K562 (cell line): ENCODE data around the gene POP7. TPM values are rescaled to one million over a fixed set of nuclear protein-coding genes. Genes with fewer than 3 reads are reported as not detected.

ENCODE experiments used
- ARID1B ChIP-seq: fragments of 450-650 bp; IDR thresholded peaks from 2 replicates; pipeline ENCODE4 v1.6.1; 2016; ENCODE audit warnings: antibody characterized with exemption, mild to moderate bottlenecking, inconsistent platforms
- MEF2D ChIP-seq: conservative IDR thresholded peaks from 2 replicates; pipeline ENCODE4 v1.6.1; 2016; ENCODE audit warnings: low read depth, missing genetic modification characterization, missing compliant biosample characterization
- MYNN ChIP-seq, 2 experiments: sonication (generic); formaldehyde crosslinking in 1 of 2; IDR thresholded peaks; 2 replicates each; pipeline versions ENCODE4 v1.5.0 to v1.6.1; 2016 to 2020; ENCODE audit warnings: antibody characterized with exemption in 1 of 2, missing genetic modification reagents in 1 of 2
- POLR2AphosphoS5 ChIP-seq: IDR thresholded peaks from 2 replicates; pipeline ENCODE4 v1.6.1; 2011; ENCODE audit warnings: mild to moderate bottlenecking, low read depth, low read length, moderate library complexity; ENCODE audit not compliant: control insufficient read depth, insufficient read depth
- SMAD4 ChIP-seq: fragments of 250-450 bp; sonication (Bioruptor Pico); conservative IDR thresholded peaks from 2 replicates; pipeline ENCODE4 v1.8.0; 2021; ENCODE audit warnings: inconsistent platforms, mild to moderate bottlenecking, moderate library complexity
- TEAD2 ChIP-seq: fragments of 450-650 bp; IDR thresholded peaks from 2 replicates; pipeline ENCODE4 v1.6.1; 2016; ENCODE audit warnings: missing genetic modification characterization, control low read depth, missing compliant biosample characterization
- ZNF24 ChIP-seq: fragments of 450-650 bp; IDR thresholded peaks from 2 replicates; pipeline ENCODE4 v1.6.1; 2016
- polyA plus RNA-seq, 8 experiments: library from polyadenylated mRNA; depleted of rRNA in 4 of 8; stranded (reverse) in 5 of 8; unstranded in 3 of 8; fragments of >200 nt; fragmentation: Nextera tagmentation in 2 of 8; fragmentation: Illumina TruSeq in 1 of 8; extraction: Ambion mirVana in 2 of 8; extraction: Trizol in 1 of 8; gene quantifications; 2 replicates each; pipeline versions ENCODE4 v1.2.1 to v1.2.3, GENCODE V29; 2011 to 2014; ENCODE audit warnings: inconsistent platforms in 1 of 8, missing spikeins in 1 of 8
- total RNA-seq, 7 experiments: library from RNA; depleted of rRNA in 6 of 7; stranded (reverse); fragments of >200 nt in 6 of 7; fragmentation: Illumina TruSeq in 2 of 7; extraction: Trizol in 2 of 7; gene quantifications; 2 replicates each; pipeline versions ENCODE4 v1.2.1 to v1.2.3, GENCODE V29; 2011 to 2021; ENCODE audit warnings: low replicate concordance in 1 of 7
- TF ChIP-seq, protein P1 (sequence below): sonication (generic); formaldehyde crosslinking; IDR thresholded peaks from 2 replicates; pipeline ENCODE4 v1.8.1; 2023; ENCODE audit warnings: mild to moderate bottlenecking, missing genetic modification reagents
- TF ChIP-seq, protein P2 (sequence below), 2 experiments: fragments of 450-650 bp; IDR thresholded peaks; 2 replicates each; pipeline ENCODE4 v1.6.1; 2018; ENCODE audit warnings: mild to moderate bottlenecking in 2 of 2, low read depth in 1 of 2; ENCODE audit not compliant: partially characterized antibody in 2 of 2
- TF ChIP-seq, protein P3 (sequence below), 2 experiments: fragments of 450-650 bp; formaldehyde crosslinking in 1 of 2; IDR thresholded peaks; 2 replicates each; pipeline versions ENCODE4 v1.4.0 to v1.6.1; 2014 to 2020; ENCODE audit warnings: mild to moderate bottlenecking in 2 of 2, borderline replicate concordance in 1 of 2, low read depth in 1 of 2
- TF ChIP-seq, protein P4 (sequence below): fragments of 250-450 bp; sonication (Bioruptor Pico); IDR thresholded peaks from 2 replicates; pipeline ENCODE4 v1.8.0; 2021; ENCODE audit warnings: moderate library complexity, mild to moderate bottlenecking, inconsistent platforms
- TF ChIP-seq, protein P5 (sequence below): sonication (generic); formaldehyde crosslinking; IDR thresholded peaks from 2 replicates; pipeline ENCODE4 v1.8.0; 2022; ENCODE audit warnings: mild to moderate bottlenecking, low read depth, missing genetic modification reagents

POP7 gene
- total and polyA plus RNA-seq, 9 of the 15 experiments (the other 6 are each of a cell fraction or from before 2014, with no cell fraction given): 11.5 to 163 (median 68.9) TPM

DNA sequence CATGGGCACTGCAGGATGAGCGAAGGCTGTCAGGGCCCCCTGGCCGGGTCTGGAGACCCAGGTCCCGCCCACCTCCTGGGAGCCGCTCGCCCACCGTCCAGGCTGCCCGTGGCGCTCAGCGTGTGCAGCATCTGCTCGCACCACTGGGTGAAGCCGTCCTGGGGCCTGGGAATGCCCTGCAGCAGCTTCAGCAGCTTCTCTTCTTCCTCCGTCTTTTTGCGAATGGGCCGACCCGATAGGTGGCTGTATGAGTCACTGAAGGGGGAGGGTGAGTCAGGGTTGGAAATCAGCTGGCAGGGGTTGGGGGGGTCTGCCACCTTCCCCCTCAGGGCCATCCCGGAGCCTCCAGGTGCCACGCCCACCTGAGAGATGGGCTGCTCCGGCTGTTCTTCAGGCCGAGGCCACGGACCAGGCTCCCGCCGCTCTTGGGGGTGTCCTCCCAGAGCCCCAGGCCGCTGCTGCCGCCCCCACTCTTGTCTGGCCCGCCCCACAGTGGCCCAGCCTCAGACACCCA lies 23.6 kb upstream of the POP7 start (continued):
- TF ChIP-seq MYNN (IDR thresholded peaks at IDR 0.05) (peak; percentile 34; the same call in 1 of the 2 replicates), MYNN (CRISPR knock-in tag; IDR thresholded peaks at IDR 0.05) (no peak), ZNF24 (no peak), ARID1B (peak; percentile 44), MEF2D (tag) (no peak), SMAD4 (CRISPR knock-in tag) (no peak), POLR2AphosphoS5 (peak; percentile 23; the same call in 1 of the 2 replicates), TEAD2 (no peak)
- TF ChIP-seq, protein P1, sequence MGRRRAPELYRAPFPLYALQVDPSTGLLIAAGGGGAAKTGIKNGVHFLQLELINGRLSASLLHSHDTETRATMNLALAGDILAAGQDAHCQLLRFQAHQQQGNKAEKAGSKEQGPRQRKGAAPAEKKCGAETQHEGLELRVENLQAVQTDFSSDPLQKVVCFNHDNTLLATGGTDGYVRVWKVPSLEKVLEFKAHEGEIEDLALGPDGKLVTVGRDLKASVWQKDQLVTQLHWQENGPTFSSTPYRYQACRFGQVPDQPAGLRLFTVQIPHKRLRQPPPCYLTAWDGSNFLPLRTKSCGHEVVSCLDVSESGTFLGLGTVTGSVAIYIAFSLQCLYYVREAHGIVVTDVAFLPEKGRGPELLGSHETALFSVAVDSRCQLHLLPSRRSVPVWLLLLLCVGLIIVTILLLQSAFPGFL (CRISPR knock-in tag): no peak
- TF ChIP-seq, protein P2, sequence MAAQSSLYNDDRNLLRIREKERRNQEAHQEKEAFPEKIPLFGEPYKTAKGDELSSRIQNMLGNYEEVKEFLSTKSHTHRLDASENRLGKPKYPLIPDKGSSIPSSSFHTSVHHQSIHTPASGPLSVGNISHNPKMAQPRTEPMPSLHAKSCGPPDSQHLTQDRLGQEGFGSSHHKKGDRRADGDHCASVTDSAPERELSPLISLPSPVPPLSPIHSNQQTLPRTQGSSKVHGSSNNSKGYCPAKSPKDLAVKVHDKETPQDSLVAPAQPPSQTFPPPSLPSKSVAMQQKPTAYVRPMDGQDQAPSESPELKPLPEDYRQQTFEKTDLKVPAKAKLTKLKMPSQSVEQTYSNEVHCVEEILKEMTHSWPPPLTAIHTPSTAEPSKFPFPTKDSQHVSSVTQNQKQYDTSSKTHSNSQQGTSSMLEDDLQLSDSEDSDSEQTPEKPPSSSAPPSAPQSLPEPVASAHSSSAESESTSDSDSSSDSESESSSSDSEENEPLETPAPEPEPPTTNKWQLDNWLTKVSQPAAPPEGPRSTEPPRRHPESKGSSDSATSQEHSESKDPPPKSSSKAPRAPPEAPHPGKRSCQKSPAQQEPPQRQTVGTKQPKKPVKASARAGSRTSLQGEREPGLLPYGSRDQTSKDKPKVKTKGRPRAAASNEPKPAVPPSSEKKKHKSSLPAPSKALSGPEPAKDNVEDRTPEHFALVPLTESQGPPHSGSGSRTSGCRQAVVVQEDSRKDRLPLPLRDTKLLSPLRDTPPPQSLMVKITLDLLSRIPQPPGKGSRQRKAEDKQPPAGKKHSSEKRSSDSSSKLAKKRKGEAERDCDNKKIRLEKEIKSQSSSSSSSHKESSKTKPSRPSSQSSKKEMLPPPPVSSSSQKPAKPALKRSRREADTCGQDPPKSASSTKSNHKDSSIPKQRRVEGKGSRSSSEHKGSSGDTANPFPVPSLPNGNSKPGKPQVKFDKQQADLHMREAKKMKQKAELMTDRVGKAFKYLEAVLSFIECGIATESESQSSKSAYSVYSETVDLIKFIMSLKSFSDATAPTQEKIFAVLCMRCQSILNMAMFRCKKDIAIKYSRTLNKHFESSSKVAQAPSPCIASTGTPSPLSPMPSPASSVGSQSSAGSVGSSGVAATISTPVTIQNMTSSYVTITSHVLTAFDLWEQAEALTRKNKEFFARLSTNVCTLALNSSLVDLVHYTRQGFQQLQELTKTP (IDR thresholded peaks at IDR 0.05; ENCODE audit: low read depth in 1 of 2, partially characterized antibody in 2 of 2): no peak
- TF ChIP-seq, protein P3, sequence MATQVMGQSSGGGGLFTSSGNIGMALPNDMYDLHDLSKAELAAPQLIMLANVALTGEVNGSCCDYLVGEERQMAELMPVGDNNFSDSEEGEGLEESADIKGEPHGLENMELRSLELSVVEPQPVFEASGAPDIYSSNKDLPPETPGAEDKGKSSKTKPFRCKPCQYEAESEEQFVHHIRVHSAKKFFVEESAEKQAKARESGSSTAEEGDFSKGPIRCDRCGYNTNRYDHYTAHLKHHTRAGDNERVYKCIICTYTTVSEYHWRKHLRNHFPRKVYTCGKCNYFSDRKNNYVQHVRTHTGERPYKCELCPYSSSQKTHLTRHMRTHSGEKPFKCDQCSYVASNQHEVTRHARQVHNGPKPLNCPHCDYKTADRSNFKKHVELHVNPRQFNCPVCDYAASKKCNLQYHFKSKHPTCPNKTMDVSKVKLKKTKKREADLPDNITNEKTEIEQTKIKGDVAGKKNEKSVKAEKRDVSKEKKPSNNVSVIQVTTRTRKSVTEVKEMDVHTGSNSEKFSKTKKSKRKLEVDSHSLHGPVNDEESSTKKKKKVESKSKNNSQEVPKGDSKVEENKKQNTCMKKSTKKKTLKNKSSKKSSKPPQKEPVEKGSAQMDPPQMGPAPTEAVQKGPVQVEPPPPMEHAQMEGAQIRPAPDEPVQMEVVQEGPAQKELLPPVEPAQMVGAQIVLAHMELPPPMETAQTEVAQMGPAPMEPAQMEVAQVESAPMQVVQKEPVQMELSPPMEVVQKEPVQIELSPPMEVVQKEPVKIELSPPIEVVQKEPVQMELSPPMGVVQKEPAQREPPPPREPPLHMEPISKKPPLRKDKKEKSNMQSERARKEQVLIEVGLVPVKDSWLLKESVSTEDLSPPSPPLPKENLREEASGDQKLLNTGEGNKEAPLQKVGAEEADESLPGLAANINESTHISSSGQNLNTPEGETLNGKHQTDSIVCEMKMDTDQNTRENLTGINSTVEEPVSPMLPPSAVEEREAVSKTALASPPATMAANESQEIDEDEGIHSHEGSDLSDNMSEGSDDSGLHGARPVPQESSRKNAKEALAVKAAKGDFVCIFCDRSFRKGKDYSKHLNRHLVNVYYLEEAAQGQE (IDR thresholded peaks at IDR 0.05; ENCODE audit: borderline replicate concordance): no peak
- TF ChIP-seq, protein P3 (CRISPR knock-in tag; IDR thresholded peaks at IDR 0.05; ENCODE audit: low read depth): no peak
- TF ChIP-seq, protein P4, sequence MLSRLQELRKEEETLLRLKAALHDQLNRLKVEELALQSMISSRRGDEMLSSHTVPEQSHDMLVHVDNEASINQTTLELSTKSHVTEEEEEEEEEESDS (CRISPR knock-in tag): no peak
- TF ChIP-seq, protein P5, sequence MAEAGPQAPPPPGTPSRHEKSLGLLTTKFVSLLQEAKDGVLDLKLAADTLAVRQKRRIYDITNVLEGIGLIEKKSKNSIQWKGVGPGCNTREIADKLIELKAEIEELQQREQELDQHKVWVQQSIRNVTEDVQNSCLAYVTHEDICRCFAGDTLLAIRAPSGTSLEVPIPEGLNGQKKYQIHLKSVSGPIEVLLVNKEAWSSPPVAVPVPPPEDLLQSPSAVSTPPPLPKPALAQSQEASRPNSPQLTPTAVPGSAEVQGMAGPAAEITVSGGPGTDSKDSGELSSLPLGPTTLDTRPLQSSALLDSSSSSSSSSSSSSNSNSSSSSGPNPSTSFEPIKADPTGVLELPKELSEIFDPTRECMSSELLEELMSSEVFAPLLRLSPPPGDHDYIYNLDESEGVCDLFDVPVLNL: no peak
